EH (cell line): ENCODE data around the gene PPP1CA.
A peak's percentile ranks its signal among the peaks of the same experiment; 100 is the strongest.

Experiments
- DNase-seq: peaks from one replicate; pipeline ENCODE4 v3.0.0-alpha.2; 2015; ENCODE audit warnings: low read depth

PPP1CA gene

DNA sequence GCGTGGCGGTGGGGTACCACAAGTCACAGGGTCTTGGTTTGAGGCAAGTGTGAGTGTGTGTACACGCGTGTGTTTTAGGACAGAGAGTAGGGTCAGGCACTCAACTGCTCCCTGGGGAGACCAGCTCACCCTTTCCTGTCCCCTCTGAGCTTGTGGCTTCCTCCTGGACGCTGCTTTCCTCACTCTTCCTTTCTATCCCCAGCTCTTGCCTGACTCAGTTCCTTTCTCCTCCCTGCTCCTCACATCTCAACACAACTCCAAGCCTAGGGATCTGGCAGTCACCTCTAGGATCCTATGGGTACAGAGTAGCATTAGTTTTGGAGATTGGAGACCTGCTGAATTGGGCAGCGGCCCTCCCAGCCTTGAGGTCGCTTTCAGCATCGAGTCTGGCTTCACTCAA is 32.4 kb downstream of the PPP1CA start:
- DNase-seq = no peak

DNA sequence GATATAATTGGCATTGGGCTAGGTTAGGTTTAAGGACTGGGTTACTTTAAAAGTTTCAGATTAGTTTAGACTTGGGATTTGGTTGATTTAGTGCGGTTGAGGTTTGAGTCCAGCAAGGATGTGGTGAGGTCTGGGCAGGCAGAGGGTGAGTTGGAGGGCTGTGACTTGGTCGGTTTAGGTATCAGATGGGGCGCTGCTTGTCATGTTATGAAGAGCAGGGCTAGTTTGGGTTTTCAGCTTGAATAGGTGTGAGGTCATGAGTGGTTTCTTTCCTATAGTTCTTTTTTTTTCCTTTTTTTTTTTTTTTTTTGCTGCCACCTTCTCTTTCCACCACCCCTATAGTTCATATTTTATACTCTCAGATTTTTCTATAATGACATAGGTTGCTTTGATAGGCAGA is 33.0 kb downstream of the PPP1CA start:
- no peak for DNase-seq

DNA sequence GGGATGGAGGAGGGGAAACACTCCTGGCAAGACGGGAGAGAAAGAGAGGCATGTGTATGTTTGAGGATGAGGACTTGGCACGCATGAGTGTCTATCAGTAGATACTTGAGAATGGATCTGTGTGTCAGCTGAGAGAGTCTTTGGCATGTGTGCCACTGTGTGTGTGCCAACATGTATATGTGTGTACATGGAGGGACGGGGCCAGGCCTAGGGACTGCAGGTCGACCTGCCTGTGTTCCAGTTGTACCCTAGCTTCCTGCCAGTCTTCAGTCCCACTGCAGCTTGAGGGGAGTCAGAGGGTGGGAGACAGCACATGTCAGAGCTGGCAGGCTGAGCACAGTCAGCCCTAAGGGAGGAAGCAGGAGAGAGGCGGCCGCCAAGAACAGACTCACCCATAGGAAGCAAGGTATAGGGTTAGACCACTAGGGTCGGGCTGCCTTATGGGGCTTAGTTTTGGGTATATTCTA is 33.9 kb downstream of the PPP1CA start:
- no peak for DNase-seq

DNA sequence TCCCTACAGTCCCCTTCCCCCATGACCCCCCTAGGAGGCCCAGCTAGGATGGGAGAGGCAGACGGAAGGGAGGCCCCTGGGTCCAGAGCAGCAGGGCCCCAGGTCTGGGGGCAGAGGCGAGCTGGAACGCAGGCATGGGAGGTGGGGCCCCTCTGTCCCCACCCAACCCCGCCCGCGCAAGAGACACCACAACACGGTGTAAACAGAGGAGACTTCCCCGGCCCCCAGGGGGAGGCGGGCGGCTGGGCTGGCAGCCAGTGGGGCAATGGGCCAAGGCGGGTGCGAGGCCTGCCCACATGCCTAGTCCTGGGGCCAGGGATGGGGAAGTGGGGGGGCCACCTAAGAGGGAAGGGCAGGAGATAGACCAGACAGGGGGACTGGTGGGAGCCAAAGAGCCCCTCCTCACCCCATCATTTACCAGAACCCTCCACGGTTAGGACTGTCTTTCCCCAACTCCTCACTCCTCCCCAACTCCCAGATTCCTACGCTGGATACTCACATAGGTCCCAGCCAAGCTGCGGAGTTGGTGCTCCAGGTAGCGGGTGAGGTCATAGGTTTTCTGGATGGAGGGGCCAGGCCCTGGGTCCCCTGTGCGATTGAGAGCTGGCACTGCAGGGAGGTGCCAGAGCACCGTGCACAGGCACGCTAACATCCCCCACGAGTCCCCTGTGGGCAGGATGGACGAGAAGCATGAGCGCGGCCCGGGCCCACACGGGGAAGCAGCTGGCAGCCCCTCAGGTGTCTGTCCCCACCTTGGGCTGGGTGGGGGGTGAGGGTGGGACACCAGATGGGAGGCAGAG is 34.5 kb downstream of the PPP1CA start:
- DNase-seq = no peak

DNA sequence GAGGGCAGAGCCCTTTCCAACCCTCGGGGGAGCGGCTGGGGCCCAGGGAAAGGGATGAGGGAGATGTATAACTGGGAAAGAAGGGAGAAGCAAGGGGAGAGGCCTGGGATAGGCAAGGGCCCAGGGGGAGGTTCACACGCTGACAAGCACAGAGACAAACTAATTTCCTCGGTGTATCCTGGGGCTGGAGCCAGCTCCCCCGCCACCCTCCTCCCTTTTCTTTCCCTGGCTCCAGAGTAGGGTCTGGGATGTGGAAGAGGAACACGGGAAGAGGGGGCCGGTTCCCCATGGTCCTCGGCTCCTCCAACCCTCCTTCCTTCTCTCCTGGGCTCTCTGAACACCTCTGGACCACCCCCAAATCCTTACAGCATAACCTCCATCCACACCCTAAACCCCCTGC is 35.1 kb downstream of the PPP1CA start:
- DNase-seq = no peak

DNA sequence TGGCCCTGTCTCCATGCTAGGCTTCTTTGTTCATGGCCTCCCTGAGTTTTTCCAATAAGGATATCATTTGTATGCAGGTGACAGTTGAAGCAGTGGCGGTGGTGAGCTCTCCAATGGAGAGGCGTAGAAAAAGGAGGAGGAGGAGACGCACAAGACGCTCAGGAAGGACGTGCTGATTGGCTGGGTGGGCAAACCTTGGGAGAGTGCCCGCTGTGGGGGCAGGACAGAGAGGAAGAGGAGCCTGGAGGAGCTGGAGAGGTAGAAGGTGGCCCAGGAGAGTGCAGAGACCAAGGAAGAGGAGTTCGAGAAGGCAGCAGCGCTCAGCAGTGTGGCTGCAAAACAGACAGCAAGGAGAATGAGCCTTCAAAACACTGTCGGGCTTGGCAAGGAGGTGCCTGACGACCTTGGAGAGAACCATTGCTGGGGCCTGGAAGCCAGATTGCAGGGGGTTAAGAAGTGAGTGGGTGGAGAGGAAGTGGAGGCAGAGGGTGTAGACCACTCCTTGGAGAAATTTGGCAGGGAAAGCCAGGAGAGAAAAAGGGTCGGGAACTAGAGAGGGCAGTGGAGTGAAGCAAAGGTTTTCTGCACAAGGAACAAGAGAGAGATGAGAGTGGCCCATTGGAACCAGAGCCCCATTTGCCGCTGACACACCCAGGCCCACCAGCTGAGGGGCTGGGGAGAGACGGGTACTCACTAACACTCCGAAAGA is 35.8 kb downstream of the PPP1CA start:
- no peak for DNase-seq

DNA sequence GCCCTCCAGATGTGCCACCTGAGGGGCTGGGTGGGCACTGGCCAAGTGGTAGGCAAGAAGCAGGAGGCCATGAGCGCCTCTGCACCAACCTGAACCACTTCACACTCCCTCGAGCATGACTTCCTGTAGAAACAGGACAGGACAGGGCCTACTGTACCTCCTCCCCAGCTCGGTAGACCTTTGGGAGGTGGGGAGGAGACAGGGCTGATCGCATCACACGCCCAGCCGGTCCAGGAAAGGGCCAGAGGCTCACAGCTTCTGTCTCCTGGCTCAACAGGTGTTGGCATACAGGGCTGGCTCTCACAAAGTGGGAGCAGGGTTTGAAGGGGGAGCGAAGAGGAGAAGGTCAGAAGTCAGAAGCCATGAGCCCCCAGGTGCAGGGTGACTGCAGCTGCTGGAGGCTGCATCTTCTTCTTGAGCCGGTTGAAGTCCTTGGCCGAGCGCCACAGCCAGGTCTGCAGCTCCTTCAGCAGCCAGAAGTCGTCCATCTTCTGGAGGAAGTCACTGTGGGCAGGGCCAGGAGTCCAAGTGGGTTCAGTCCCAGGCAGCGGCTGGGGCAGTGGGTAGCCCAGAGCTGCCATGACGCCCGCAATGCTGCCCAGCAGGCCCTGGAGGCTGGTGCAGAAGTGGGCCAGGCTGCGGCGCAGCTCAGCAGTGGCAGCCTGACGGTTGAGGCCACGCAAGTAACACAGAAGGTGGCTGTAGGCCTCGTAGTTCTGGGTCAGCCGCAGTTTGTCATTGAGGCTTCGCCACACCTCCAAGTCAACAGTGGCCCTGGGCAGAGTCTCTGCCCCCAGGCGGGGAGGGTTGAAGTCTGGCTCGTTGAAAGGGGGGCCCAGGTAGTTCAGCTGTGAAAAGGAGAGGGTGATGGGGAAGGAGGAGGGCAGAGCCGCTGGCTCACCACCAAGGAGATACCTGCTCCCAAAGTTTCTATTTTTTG is 36.6 kb downstream of the PPP1CA start:
- DNase-seq = no peak

DNA sequence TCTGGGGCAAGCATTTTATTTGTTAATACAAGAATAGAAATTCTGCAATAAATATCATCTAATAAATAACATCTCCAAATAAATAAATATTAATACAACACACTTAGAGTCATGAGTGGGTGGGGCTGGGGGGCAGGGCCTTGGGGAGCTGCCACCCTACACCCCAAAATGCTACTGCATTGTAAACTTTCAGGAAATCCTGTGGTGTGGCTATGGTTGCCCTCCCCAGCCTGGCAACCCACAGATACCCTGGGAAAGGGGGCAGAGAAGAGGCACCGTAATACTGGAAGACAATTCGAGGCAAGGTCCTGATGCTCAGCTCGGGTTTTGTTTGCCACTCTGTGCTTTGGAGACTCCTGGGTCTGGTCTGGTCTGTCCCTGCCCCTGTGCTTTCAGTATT is 37.5 kb downstream of the PPP1CA start:
- no peak for DNase-seq

DNA sequence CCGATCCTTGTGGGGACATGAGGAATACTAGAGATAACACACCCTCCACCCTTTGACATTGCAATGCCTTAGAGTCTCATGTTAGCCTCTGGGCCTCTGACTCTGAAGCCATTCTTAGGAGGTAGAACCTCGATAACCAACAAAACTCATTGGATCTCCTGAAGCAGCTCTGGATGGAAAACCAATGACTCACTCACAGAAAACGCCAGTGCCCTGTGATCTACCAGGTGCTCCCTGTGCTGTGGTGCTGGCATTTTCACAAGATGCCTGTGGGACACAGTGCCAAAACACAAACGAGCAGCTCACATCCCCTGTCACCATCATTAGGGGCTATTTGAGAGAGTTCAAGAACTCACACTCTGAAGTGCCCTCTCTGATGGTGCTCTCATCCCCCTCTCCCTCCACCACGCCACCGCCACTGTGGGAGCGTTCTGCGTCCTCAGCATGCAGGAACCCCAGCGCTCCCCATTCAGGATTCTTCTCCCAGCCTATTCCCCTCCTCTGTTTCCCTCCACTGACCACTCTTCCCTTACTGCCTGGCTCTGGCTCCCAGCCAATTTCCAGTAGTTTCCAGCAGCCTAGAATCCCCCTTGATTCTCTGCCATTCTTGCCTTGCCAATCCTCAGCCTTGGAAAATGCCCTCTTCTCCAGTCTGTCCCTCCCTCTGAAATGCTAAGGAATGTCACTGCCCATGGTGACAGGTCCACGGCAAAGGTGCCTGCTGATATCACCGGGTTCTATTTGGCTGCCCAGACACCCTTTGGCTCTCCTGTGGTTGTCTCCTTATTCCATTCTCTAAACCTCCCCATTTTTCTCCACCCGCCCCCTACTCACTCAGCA is 43.6 kb downstream of the PPP1CA start:
- peak; percentile 67 for DNase-seq

DNA sequence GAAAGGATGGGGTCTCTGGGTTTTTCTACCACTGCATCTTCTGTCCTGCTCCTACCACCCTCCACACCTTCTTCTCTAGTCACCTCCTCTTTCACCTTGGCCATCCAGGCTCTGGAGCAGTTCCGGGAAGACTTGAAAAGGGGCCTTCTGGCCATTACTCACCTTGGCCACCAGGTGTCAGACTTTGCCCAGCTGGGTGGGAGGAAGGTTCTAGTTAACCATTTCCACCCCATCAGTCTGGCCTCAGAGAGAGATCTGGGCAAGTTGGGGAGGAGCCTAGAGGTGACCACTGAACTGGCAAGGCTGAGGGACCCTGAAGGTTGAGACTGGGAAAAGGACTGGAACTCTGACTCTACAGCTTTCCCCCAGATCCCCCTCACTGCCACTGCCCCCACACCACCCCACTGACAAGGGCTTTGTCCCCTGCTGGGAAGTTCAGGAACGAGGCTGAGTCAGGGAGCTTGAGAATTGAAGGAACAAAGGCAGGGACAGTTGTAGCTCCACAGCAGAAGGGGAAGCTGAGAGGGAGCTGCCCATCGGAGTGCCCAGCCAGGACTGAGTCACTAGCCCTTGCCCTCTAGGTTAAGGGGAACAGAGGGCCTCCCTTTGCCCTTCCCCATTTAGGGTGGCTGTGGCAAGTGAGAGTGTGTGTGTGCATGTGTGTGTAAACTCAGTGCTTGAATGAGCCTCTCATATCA is 44.6 kb downstream of the PPP1CA start:
- peak; percentile 84 for DNase-seq

DNA sequence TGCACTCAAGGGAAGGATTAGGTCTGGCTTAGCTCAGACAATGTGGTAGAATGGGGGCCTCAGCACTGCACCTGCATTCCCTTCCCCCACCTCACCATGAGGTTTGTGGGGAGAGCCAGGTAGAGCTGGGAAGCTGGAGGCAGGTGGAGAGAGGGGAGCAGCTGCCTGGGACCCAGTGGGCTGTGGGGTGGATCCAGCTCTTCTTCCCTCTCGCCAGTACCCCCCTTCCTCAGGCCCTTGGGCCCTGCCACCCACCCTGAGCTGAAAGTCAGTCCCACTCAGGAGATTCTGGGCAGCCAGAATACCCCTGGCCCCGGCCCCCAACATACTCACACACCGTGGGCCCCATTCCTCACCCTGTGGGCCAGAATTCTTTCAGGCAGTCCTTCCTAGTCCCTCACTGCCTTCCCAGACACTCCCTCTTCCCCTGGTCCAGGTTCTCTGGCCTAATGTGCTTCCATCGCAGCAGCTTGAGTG is 45.2 kb downstream of the PPP1CA start:
- DNase-seq = no peak

DNA sequence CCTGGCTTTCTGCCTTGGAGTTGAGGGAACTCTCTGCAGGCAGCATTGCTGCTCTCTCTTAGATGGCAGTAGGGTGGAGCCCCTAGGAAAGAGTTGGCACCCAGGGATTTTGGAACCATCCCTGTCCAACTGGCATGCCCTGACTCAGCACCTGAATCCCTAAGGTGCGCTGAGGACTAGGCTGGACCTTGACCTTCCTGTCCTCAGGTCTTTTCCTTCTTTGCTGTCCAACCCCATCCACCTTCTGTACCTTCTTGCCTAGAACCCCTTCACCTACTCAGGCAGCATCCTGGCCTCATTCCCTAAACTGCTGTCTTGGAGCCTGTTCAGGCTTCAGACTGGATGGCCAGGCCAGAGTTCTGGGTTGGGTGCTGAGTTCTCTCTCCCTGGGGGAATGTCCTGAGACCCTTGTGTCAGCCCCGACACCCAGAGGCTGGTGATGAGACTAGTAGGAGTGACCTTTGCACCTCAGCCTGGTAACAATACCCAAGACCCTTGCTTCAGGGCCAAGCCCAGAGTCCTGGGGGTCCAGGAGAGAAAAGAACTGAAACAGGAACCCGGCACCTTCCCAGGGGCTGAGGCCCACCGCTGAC is 45.8 kb downstream of the PPP1CA start:
- no peak for DNase-seq

DNA sequence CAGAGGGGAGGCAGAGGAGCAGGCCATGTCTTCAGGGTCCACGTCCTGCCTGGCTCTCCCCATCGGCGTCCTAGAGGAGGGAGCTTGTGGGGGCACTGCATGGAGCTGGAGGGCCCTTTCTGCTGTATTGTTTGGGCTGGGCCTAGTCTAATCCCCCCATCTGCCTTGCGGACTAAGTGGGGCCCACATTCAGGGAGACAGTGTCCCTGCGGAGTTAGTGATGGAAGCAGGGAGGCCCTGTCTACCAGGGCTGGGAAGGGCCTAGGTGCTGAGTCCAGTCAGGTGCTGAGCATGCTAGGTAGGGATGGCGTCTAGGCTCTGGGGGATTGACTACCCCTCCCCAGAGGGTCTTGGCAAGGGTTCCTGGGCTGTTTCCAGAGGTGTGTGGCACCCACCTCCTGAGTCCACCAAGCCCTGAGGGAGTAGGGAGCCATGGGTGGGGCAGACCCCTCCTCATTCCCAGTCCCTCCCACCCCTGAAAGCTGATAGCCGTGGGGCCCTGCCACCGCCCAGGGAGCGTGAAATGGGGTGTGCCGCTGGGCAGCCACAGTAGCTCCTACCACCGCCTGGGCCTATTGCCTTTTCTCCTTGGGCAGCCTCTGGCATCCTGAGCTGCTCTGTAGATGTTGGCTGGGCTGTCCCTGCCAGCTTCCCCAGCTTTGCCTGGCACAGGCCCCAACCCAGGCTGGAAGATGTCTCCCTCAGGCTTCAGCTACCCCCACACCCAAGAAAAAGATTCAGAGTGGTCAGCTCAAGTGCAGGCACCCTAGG is 46.5 kb downstream of the PPP1CA start:
- DNase-seq = no peak

DNA sequence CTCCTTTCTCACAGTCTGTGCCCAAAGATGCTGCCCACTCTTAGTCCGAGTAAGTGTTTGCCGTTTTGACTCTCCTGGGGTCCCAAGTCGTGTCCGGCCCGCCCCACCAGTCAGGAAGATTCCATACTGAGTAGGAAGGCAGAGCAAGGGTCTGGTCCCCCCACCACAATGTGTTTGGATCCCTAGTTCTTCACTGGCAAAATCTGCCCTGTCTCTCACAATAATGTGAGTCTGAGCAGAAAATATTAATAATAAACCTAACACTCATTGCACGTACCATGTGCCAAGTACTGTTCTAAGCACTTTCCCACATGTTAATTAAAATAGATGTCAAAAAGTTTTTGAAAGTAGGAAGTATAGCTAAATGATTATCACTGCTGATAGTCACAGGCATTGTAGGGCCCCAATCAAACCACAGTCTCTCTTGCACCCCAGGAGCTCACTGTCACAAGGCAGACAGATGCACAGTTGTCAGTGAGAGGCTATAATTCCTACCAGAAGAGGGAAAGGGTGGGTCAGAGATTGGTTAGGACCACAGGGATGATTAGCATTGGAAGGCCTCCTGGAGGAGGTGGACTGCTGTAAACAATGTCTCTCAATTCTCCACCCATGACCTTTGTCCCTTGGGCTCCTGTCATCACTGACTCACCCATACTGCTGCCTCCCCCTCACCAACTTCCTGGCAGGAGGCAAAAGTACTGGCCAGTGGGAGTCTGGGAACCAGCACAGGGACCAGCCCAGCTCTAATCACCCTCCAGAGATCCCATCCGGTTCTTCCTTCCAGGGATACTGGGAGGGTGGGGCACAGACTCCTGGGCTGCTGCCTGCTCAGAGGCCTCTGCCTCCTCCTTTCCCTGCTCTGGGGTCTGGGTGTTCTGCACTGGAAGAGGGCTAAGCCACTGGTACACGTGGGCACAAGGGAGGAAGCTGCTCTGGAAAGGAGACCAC is 47.3 kb downstream of the PPP1CA start:
- peak; percentile 98 for DNase-seq

DNA sequence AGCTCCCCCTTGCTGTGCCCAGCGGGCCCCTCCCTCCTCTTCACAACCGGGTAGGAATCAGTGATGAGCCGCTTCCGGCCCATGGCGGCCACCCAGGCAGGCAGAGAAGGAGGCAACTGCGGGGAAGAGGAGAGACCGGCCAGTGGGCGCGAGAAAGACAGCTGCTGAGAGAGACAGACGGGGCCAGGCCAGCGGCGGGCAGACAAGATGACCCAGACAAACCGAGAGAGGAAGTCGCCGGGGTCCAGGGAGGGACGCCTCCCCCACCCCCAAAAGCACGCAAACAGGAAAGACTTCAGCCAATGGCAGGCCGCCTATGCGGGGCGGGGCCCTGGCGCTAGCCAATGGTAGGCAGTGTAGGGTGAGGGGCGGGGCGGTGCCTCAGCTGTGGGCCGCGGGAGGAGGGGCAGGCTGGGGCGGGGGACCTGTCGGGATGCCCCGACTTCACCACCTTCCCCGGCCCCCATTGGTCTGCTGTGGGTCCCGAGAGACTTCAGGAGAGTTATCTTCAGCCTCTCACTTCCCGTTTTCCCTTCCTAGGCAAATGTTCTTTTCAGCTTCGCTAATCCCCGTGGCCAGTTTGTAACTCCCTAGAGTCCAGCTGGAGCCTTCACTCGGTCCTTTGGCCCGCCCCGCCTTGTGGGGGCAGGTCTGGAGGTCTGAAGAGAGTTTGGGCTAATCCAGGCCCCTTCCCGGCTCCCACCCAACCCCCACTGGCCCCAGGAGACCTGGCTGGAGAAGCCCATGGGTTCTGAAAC is 48.2 kb downstream of the PPP1CA start, which contains the start of gene POLD4:
POLD4 (minus strand) TSS at position 230 of the 758 bp plus-strand sequence; CDS start at position 83, 147 bp downstream.
- peak; percentile 98 for DNase-seq

DNA sequence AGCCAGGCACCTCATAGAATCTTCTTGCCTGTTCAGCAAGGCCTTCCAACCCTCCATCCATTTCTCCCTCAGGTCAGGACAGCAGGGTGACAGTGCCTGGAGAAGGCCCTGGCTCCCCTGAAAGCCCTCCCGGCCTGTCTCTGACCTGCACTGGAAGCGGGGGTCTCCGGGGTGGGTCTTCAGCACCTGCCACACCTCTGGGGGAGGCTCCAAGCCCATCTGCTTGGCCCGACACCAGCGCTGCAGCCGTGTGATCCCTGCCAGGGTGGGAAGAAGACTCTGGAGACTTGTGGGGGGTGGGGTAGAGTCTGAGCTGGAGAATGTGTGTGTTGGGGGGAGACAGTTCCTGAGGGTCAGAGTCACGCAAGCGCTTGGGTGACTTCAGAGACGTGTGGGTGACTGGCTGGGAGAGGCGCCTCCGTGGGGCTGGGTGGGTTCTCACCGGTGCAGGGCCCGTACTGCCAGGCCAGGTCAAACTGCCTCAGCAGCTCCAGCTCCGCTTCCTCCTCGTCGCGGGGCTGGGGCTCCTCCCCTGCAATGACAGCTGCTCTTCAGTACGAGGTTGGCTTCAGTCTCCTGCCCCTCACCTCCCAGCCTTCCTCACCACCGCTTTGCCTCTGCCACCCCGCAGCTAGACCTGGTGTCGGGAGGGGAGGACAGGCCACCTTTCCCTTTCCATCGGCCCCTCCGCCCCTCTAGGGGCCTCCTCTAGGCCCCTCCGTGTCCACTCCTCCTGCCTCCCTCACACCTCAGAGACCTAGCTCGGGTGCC is 48.9 kb downstream of the PPP1CA start:
- DNase-seq = peak; percentile 55
